ENCODE results near the gene NOP14. TPM values are rescaled to one million over a fixed set of nuclear protein-coding genes. Genes with fewer than 3 reads are reported as not detected.

Gene NOP14
- total RNA-seq, 4 donors from 2014 or later, result 20.3 to 47.6 (median 24.8) TPM

DNA sequence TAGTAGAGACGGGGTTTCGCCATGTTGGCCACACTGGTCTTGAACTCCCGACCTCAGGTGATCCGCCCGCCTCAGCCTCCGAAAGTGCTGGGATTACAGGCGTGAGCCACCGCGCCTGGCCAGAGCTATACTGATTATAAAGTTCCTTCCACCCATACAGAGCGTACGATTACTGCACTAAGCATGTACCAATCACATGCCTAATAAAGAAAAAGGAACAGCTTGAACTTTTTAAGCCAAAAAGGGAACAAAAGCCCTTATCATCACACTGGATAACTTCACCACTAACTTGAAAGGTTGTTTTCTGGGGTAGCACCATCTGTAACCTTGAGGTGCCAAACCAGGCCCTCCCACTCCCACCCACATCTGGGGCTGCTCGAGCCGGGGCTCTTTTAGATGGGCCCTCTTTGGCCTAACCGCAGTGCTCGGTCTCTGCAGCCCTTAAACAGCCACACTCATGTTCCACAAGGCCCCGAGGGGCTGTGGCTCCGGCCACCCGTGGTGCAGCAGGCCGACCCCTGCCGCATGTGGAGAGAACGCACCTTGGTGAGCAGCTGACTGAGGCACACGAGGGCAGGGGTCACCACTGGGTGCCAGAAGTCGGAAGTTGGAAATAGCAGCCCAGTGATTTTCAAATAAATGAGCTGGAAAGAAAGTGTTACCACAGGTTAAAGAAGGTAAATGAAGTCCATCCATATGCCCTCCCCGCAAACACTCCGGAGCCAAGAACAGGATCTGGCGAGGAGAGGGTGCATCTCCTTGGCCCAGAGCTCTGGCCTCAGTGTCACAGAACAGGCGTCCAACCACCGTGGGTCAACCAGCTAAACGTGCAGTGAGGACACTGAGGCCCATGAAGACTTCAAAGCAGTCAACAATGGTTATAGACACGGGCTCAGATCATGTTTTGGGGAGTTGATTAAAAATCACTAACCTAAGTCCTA is 18.4 kb downstream of the NOP14 start:
- DNase-seq (ENCODE audit: low spot score) (no peak), ATAC-seq (ENCODE audit: low FRiP score) (no peak)
- TF ChIP-seq, protein P1, sequence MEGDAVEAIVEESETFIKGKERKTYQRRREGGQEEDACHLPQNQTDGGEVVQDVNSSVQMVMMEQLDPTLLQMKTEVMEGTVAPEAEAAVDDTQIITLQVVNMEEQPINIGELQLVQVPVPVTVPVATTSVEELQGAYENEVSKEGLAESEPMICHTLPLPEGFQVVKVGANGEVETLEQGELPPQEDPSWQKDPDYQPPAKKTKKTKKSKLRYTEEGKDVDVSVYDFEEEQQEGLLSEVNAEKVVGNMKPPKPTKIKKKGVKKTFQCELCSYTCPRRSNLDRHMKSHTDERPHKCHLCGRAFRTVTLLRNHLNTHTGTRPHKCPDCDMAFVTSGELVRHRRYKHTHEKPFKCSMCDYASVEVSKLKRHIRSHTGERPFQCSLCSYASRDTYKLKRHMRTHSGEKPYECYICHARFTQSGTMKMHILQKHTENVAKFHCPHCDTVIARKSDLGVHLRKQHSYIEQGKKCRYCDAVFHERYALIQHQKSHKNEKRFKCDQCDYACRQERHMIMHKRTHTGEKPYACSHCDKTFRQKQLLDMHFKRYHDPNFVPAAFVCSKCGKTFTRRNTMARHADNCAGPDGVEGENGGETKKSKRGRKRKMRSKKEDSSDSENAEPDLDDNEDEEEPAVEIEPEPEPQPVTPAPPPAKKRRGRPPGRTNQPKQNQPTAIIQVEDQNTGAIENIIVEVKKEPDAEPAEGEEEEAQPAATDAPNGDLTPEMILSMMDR (IDR thresholded peaks at IDR 0.05), result no peak

DNA sequence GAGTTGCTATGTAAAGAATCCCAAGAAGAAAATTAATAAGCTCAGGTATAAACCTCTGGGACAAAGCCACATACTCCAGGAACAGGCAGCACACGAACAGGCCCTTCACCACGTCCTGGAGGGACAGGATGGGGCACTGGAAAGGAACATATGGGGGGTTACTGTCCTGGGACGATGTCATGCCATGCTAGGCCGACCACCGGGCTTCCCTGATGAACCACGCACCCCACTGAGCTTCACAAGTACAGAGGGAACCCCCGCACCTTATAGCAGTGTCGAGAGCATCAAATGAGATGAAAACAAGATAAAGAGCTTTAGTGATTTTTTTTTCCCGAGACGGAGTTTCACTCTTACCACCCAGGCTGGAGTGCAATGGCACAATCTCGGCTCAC is 19.1 kb downstream of the NOP14 start:
- ATAC-seq (ENCODE audit: low FRiP score) (no peak), DNase-seq (ENCODE audit: low spot score) (no peak)
- TF ChIP-seq, protein P1 (IDR thresholded peaks at IDR 0.05), result no peak

DNA sequence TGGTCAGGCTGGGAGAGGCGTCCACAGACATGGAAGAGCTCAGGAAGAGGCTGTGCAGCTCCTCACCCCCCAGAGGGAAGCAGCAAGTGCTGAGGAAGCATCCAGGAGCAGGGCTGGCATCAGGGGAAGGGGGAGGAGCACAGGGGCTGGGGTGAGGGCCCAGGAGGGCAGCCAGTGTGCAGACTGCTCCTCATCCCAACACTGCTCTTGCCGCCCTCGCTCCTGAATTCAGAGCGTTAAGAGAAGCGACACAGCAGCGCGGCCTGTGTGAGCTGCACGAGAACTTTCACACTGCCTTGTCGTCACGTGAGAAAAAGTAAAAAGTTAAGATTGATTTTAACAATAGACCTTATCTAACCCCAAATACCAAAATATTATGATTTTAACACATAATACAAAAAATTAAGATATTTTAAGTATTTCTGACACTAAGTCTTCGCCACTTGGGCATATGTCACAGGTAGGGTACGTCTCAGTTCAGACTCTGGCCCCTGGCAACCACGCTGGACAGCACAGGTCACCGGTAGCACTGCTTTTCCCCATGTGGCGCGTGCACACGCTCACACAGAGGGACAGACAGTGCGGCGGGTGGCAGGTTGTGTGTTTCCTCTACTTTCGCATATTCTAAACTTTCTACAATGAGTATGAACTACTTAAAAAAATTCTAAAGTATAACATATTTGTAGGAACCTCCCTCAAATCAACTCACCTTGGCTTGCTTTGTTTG is 19.7 kb downstream of the NOP14 start:
- DNase-seq (ENCODE audit: low spot score) (no peak), ATAC-seq (ENCODE audit: low FRiP score) (no peak)
- TF ChIP-seq, protein P1 (IDR thresholded peaks at IDR 0.05), result no peak

DNA sequence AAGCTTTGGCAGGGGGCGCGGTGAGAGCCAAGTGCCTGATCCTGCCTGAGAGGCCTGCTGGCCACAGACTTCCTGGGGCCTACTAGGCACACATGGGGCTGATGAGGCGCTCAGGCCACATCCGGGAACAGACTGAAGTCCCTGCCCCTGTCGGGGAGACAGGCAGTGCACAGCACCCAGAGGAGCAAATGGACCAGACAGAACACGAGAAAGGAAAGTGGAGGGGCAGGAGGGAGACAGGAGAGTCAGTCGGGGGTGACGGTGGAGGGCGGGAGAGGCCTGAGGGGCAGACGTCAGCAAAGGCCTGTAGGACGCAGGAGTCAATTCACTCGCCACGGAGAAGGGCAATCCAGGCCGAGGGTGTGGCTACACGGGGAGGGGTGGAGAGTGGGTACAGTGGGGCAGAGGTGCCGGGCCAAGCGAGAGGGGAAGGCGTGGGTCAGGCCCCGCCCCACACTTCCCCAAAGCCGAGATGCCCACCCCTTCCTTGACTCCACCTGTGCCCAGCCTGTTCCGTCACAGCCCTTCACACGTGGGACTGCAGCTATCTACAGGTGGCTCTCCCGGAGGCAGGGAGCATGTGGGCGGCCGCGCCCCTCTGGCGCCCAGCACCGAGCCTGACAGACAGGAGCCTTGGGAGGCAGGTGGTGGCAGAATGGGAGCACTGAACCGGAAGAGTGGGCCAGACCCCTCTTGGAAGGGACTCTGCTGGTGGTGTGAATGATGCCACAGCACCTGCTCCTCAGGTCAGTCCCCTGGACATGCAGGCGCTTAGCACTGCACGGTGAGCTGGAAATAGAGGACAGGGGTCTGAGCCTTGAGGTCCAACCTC is 20.5 kb downstream of the NOP14 start:
- DNase-seq (ENCODE audit: low spot score) (no peak), ATAC-seq (ENCODE audit: low FRiP score) (no peak)
- TF ChIP-seq, protein P1 (IDR thresholded peaks at IDR 0.05), result no peak

DNA sequence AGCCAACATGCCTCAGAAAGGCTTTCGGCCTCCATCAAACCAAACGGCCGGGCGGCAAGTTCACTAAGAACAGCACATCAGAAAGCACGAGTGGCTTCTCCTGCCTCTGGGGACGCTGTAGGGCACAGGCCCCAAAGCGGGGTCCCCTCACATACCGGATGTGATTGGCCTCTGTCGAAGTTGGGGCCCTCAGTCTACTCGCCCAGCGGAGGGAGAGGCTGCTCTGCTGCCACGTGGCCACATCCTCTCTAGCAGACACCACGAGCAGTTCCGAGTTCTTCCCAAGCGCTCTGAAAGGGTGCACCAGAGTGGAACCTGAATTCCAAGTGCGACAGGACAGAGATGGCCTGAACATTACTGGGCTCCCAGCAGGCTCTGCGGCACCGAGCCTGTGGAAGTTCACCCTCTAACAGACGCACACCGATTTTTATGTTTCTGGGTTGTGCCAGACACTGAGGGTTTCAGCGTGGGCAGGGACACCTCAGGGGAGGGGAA is 21.1 kb downstream of the NOP14 start:
- no peak for DNase-seq (ENCODE audit: low spot score)
- ATAC-seq (ENCODE audit: low FRiP score), result no peak
- TF ChIP-seq, protein P1 (IDR thresholded peaks at IDR 0.05), result no peak

DNA sequence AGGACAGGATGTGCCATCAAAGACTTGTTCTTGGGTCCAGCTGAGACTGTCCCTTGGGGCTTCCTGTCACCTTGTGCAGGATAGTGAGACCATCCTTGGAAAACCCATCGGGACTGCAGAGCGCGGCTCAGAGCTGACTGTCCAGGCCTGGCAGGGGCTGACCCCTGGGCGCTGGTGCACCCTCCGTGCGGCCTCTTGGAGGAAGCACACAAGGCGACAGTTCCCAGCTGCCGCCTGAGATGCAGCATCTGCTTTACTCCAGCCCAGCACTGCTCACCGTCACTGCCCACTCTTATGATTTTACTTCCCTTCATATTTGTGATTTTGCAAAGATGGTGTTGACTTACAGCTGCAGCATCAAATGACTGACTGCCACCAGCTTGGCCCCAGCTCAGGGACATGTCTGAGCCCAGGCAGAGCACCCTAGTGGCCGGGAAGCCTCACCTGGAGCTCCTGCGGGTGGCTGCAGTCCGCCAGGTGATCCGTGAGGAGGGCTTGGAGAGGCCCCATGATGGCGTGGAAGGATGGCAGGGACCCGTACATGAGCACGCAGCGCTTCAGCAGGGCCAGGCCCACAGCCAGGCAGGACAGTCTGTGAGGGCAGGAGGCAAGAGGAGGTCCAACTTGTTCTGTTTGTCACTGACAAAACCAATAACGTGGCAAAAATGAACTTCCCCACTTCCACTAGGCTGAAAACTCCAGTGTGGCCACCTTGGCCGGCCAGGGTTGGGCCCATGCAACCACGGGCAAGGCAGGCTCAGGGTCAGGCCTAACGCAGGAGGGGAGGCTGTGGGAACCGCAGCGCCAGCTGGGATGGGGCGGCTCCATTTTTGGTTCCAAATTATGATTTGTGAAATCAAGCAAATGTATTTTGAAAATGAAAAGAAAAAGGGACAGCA is 21.8 kb downstream of the NOP14 start:
- no peak for ATAC-seq (ENCODE audit: low FRiP score)
- no peak for DNase-seq (ENCODE audit: low spot score)
- TF ChIP-seq, protein P1 (IDR thresholded peaks at IDR 0.05), result no peak
